ENCODE data around the gene ARMC9. TPM values are rescaled to one million over a fixed set of nuclear protein-coding genes. Genes with fewer than 3 reads are reported as not detected.
"Not testable (repeated sequence)": the region's sequence is repeated elsewhere in the genome, so short reads cannot be mapped to it uniquely, and the experiment has no call there.

ARMC9 gene
- total and polyA plus RNA-seq, 2 of the 13 experiments (the other 11 are each of a cell fraction or from before 2014, with no cell fraction given): 9.1 to 12.8 TPM

DNA sequence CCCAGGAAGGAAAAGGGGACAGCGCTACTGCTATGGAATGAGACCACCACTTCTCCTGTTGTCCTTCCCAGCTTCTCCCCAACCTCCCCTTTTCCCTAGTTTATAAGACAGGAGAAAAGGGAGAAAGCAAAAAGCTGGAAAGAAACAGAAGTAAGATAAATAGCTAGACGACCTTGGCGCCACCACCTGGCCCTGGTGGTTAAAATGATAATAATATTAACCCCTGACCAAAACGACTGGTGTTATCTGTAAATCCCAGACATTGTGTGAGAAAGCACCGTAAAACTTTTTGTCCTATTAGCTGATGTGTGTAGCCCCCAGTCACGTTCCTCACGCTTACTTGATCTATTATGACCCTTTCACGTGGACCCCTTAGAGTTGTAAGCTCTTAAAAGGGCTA, 202.2 kb downstream of the ARMC9 start:
- peaks cover 19% of the 10 kb centered on the region for H3K4me1 ChIP-seq (ENCODE audit: insufficient read depth, low read length)
- H3K4me2 ChIP-seq (ENCODE audit: low read depth, low read length): peak overlapping the region; percentile 82
- H3K27ac ChIP-seq (ENCODE audit: extremely low read length, insufficient read depth, low read length); H4K20me1 ChIP-seq (ENCODE audit: insufficient read depth, low read length); in situ Hi-C loops (cut with HindIII; ENCODE audit: extremely low pct_ligation_motif_present, low pct_unique_long_range_greater_than_20kb); H3K79me2 ChIP-seq (ENCODE audit: insufficient read depth, low read length); DNase-seq (ENCODE audit: low spot score); H3K36me3 ChIP-seq (replicated peaks in 1 of 2; ENCODE audit: control insufficient read depth in 1 of 2, insufficient read depth in 2 of 2, low read length in 2 of 2); BruUV-seq (replicated peaks); H3K9ac ChIP-seq (ENCODE audit: insufficient read depth, low read depth, low read length); H3K9me3 ChIP-seq (ENCODE audit: low read length); intact Hi-C loops (cut with micrococcal nuclease; ENCODE audit: unreplicated experiment): not testable (repeated sequence)
- peaks cover 1 to 75% of the 10 kb centered on the region in 2 experiments; a peak in 4 of 5 replicates for H3K27me3 ChIP-seq (ENCODE audit: control insufficient read depth in 1 of 2, insufficient read depth in 2 of 2, low read length in 2 of 2)
- WGBS (ENCODE audit: low lambda C conversion rate): 6% methylated on average over 8 of the region's 8 CpGs
- ChIA-PET POLR2A (interaction anchor here (0.8 to 1.2 kb wide), 4 partner anchors 12 to 210 kb away, joined by 4 to 11 read pairs (median 6); partner anchors contain the start of gene NCL), CTCF (ENCODE audit: low intra/inter-chr PET ratio, low total read pairs) (interaction anchor here (0.9 to 1.7 kb wide), 3 partner anchors 12 to 173 kb away, joined by 3 to 5 read pairs (median 3); no protein-coding TSS in a partner anchor)
- peak; percentile 28 for ATAC-seq
- peak overlapping the region; percentile 55 for H2AFZ ChIP-seq (ENCODE audit: low read length)
- TF ChIP-seq ZNF343 (CRISPR knock-in tag; IDR thresholded peaks at IDR 0.05) (0 out of 2 replicates have a peak, but pooled peaks have one; percentile 44), ZNF652 (CRISPR knock-in tag; IDR thresholded peaks at IDR 0.05; ENCODE audit: borderline replicate concordance, low read depth) (peak; percentile 70), STAG1 (CRISPR knock-in tag; IDR thresholded peaks at IDR 0.05) (peak; percentile 30), CTCF (CRISPR knock-in tag; IDR thresholded peaks at IDR 0.05) (peak; percentile 15; the same call in 1 of the 2 replicates)
- TF ChIP-seq, protein P1, sequence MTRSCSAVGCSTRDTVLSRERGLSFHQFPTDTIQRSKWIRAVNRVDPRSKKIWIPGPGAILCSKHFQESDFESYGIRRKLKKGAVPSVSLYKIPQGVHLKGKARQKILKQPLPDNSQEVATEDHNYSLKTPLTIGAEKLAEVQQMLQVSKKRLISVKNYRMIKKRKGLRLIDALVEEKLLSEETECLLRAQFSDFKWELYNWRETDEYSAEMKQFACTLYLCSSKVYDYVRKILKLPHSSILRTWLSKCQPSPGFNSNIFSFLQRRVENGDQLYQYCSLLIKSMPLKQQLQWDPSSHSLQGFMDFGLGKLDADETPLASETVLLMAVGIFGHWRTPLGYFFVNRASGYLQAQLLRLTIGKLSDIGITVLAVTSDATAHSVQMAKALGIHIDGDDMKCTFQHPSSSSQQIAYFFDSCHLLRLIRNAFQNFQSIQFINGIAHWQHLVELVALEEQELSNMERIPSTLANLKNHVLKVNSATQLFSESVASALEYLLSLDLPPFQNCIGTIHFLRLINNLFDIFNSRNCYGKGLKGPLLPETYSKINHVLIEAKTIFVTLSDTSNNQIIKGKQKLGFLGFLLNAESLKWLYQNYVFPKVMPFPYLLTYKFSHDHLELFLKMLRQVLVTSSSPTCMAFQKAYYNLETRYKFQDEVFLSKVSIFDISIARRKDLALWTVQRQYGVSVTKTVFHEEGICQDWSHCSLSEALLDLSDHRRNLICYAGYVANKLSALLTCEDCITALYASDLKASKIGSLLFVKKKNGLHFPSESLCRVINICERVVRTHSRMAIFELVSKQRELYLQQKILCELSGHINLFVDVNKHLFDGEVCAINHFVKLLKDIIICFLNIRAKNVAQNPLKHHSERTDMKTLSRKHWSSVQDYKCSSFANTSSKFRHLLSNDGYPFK (CRISPR knock-in tag; IDR thresholded peaks at IDR 0.05; ENCODE audit: borderline replicate concordance): 0 out of 2 replicates have a peak, but pooled peaks have one; percentile 3
- FAIRE-seq: peak; percentile 12
- peak overlapping the region; percentile 7 to 62 (median 29); a peak in 5 of 6 replicates for H3K4me3 ChIP-seq (replicated peaks in 1 of 3; ENCODE audit: insufficient read depth in 1 of 3, low read depth in 2 of 3, low read length in 3 of 3)

All from HepG2 (cell line).